ENCODE measurements around the gene KCNJ9.

KCNJ9 gene

DNA sequence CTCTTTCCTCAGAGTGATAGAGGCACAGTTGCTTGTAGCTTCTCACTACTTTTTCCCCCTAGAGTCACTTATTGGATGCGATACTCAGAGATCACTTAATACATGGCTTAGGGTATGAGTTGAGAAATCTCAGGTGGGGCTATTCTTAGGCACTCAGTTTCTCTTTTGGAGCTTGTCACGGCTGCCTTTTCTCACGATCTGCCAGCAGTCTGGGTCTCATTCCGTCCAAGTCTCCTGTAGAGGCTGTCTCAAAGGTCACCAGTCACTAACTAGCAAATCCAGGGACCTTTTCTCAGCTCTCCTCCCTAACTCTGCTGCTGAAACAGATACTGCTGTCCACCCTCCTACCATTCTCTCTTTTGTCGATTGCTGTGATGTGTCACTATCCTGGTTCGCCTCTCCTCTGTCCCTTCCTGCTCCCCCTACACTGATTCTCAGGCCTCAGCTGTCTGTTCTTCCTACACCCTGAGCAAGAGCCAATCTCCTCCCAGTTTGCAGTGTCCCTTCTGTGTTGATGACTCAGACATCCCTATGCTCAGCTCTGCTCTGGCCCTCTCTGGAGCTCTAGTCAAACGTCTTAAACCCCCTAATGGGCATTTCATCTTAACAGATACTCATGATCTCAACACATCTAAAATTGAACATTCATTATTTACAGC lies 46.7 kb downstream of the KCNJ9 start:
- DNase-seq (no peak), ATAC-seq (replicated peaks) (no peak)
- peaks cover 30 to 36% of the 10 kb centered on the region in 2 donors for H3K27me3 Mint-ChIP-seq

DNA sequence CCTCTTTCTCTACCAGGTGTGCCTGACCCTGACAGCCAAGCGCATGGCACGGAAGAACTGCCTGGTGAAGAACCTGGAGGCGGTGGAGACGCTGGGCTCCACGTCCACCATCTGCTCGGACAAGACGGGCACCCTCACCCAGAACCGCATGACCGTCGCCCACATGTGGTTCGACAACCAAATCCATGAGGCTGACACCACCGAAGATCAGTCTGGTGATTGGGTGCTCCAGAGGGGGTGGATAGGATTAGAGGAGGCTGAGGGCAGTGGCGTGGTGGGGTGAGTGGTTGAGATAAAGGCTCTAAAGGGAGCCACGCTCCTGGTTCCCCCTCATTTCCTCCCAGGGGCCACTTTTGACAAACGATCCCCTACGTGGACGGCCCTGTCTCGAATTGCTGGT lies 47.3 kb downstream of the KCNJ9 start:
- H3K27ac Mint-ChIP-seq, result no peak overlapping the region
- no peaks in the 10 kb centered on the region for H3K36me3 Mint-ChIP-seq
- peaks cover 26 to 39% of the 10 kb centered on the region in 2 donors for H3K27me3 Mint-ChIP-seq
- H3K4me1 Mint-ChIP-seq, result no peaks in the 10 kb centered on the region
- H3K4me3 Mint-ChIP-seq, result no peak overlapping the region
- H3K9me3 Mint-ChIP-seq, result no peaks in the 10 kb centered on the region
- no peak for ATAC-seq (replicated peaks)
- no peak for DNase-seq

More for the DNA sequence above, 46.7 kb downstream of the KCNJ9 start:
- no peak overlapping the region for H3K27ac Mint-ChIP-seq
- no peaks in the 10 kb centered on the region for H3K36me3 Mint-ChIP-seq
- H3K4me1 Mint-ChIP-seq, result no peaks in the 10 kb centered on the region
- no peaks in the 10 kb centered on the region for H3K9me3 Mint-ChIP-seq
- H3K4me3 Mint-ChIP-seq, result no peak overlapping the region

- ATAC-seq (replicated peaks) (no peak), DNase-seq (no peak)
- Mint-ChIP-seq H3K27ac (no peak overlapping the region), H3K4me3 (no peak overlapping the region), H3K27me3 (peaks cover 30 to 43% of the 10 kb centered on the region in 2 donors), H3K36me3 (no peaks in the 10 kb centered on the region), H3K4me1 (no peaks in the 10 kb centered on the region), H3K9me3 (no peaks in the 10 kb centered on the region)
Observed at GRCh38 chr1:160129046-160129445, 47.7 kb downstream of the KCNJ9 start.

DNA sequence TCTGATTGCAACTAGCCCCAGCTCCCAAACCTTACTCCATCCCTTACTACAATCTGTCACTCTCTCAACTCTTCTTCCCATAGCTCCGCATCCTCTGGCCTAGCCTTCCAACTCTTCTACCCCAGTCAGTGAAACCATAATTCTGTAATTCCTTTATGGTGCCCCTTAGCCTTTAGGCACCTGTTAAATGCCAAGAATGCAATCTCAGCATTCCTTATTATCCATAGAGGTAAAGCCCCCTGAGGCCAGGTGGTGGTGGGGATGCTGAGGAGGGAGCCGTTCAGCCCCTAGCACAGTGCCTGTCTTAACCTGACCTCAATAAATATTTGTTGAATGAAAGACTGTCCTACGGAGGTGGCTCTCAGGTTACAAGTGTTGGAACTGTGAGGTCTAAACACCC lies 48.2 kb downstream of the KCNJ9 start:
- H3K27me3 Mint-ChIP-seq, result peaks cover 33 to 49% of the 10 kb centered on the region in 2 donors
- DNase-seq, result no peak
- H3K9me3 Mint-ChIP-seq, result no peaks in the 10 kb centered on the region
- H3K36me3 Mint-ChIP-seq, result no peaks in the 10 kb centered on the region
- H3K4me3 Mint-ChIP-seq, result no peak overlapping the region
- H3K4me1 Mint-ChIP-seq, result no peaks in the 10 kb centered on the region
- no peak overlapping the region for H3K27ac Mint-ChIP-seq
- no peak for ATAC-seq (replicated peaks)

GRCh38 chr1:160129966-160130365 lies 48.6 kb downstream of the KCNJ9 start:
- Mint-ChIP-seq H3K4me3 (no peak overlapping the region), H3K27ac (no peak overlapping the region), H3K9me3 (no peaks in the 10 kb centered on the region), H3K27me3 (peaks cover 36 to 53% of the 10 kb centered on the region in 2 donors), H3K4me1 (no peaks in the 10 kb centered on the region), H3K36me3 (no peaks in the 10 kb centered on the region)
- ATAC-seq (replicated peaks) (no peak), DNase-seq (no peak)

DNA sequence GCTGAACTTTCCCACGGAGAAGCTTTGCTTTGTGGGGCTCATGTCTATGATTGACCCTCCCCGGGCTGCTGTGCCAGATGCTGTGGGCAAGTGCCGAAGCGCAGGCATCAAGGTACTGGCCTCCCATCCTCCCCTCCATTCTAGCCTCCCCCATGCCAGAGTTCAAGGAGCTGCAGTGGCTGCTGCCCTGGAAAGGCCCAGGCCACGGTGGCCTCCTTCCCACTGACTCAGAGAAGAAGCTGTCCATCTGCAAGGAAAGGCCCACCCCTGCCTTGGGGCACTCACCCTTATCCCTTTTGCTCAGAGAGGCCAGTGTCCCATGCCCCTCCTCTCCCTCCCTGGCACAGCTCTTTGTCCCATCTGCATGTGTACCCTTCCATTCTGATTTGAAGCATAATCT lies 49.1 kb downstream of the KCNJ9 start:
- H3K4me3 Mint-ChIP-seq, result no peak overlapping the region
- H3K27me3 Mint-ChIP-seq, result peaks cover 39 to 55% of the 10 kb centered on the region in 2 donors
- no peaks in the 10 kb centered on the region for H3K4me1 Mint-ChIP-seq
- H3K36me3 Mint-ChIP-seq, result no peaks in the 10 kb centered on the region
- ATAC-seq (replicated peaks), result no peak
- no peaks in the 10 kb centered on the region for H3K9me3 Mint-ChIP-seq
- no peak overlapping the region for H3K27ac Mint-ChIP-seq
- DNase-seq, result no peak

GRCh38 chr1:160130939-160131338 lies 49.6 kb downstream of the KCNJ9 start:
- Mint-ChIP-seq H3K27me3 (peaks cover 39 to 59% of the 10 kb centered on the region in 2 donors), H3K4me3 (no peak overlapping the region), H3K9me3 (no peaks in the 10 kb centered on the region), H3K36me3 (no peaks in the 10 kb centered on the region), H3K27ac (no peak overlapping the region), H3K4me1 (no peaks in the 10 kb centered on the region)
- no peak for ATAC-seq (replicated peaks)
- DNase-seq, result no peak

- ATAC-seq (replicated peaks) (no peak), DNase-seq (no peak)
- peaks cover 39 to 70% of the 10 kb centered on the region in 2 donors for H3K27me3 Mint-ChIP-seq
- H3K9me3 Mint-ChIP-seq, result no peaks in the 10 kb centered on the region
- H3K36me3 Mint-ChIP-seq, result no peaks in the 10 kb centered on the region
- H3K4me1 Mint-ChIP-seq, result no peaks in the 10 kb centered on the region
- H3K4me3 Mint-ChIP-seq, result no peak overlapping the region
- H3K27ac Mint-ChIP-seq, result no peak overlapping the region
Observed at GRCh38 chr1:160131803-160132565, 50.6 kb downstream of the KCNJ9 start.

DNA sequence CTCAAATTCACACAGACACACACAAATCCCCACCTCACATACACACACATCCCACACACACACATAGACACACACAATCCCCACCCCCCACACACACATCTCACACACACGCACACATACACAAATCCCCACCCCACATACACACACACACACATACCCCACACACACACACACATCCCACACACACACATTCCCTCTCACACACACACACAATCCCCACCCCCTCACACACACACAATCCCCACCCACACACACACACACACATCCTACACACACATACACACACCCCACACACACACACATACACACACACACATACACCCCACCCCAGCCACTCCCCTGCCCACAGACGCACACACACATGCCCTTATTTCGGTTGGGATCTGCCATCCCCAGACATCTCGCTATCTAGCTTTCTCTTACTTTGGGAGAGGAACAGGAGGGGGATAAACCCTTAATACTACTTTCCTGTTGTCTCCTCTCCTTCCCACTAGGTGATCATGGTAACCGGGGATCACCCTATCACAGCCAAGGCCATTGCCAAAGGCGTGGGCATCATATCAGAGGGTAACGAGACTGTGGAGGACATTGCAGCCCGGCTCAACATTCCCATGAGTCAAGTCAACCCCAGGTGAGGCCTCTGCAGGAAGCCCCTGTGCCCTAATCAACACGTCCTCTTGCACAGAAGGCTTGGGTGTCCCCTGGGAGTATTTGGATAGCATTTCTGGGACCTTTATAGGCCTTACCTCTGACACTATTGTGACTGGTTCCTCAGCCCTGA lies 52.8 kb downstream of the KCNJ9 start:
- no peaks in the 10 kb centered on the region for H3K4me1 Mint-ChIP-seq
- ATAC-seq (replicated peaks) (no peak), DNase-seq (no peak)
- no peaks in the 10 kb centered on the region for H3K36me3 Mint-ChIP-seq
- no peaks in the 10 kb centered on the region for H3K9me3 Mint-ChIP-seq
- peaks cover 37 to 72% of the 10 kb centered on the region in 2 donors for H3K27me3 Mint-ChIP-seq
- no peak overlapping the region for H3K27ac Mint-ChIP-seq
- no peak overlapping the region for H3K4me3 Mint-ChIP-seq

GRCh38 chr1:160134791-160135572 lies 53.6 kb downstream of the KCNJ9 start:
- H3K9me3 Mint-ChIP-seq, result no peaks in the 10 kb centered on the region
- peaks cover 38 to 65% of the 10 kb centered on the region in 2 donors for H3K27me3 Mint-ChIP-seq
- no peaks in the 10 kb centered on the region for H3K36me3 Mint-ChIP-seq
- no peak overlapping the region for H3K4me3 Mint-ChIP-seq
- peak in 1 of 2 donors; percentile 33 for ATAC-seq (replicated peaks)
- no peak for DNase-seq
- H3K4me1 Mint-ChIP-seq, result no peaks in the 10 kb centered on the region
- no peak overlapping the region for H3K27ac Mint-ChIP-seq

DNA sequence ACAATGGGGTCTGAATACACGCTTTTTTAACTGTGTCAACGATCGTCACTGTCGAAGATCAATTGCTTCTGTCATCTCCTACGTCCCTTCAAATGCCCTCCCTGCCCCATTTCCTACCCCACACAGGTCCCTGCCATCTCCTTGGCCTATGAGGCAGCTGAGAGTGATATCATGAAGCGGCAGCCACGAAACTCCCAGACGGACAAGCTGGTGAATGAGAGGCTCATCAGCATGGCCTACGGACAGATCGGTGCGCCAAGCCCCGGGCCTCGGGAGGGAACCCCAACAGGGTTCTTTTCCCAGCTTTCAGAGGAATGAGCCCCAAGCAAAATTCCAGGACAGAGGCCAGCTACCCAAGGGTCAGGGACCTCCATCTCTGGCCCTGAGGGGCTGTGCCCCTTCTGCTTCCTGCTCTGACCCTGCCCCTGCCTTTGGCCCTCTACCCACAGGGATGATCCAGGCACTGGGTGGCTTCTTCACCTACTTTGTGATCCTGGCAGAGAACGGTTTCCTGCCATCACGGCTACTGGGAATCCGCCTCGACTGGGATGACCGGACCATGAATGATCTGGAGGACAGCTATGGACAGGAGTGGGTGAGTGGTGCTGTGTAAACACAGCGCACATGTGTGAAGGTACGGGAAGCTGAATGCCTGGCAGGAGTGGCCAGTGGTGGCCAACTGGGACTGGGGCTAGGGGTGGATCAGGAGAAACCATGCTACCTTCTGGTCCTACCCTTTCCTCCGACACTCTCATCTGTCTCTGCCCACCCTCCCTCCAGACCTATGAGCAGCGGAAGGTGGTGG lies 55.0 kb downstream of the KCNJ9 start:
- Mint-ChIP-seq H3K36me3 (no peaks in the 10 kb centered on the region), H3K4me3 (no peak overlapping the region), H3K9me3 (no peaks in the 10 kb centered on the region), H3K27me3 (peaks cover 38 to 58% of the 10 kb centered on the region in 2 donors), H3K4me1 (no peaks in the 10 kb centered on the region), H3K27ac (no peak overlapping the region)
- DNase-seq (no peak), ATAC-seq (replicated peaks) (no peak)

DNA sequence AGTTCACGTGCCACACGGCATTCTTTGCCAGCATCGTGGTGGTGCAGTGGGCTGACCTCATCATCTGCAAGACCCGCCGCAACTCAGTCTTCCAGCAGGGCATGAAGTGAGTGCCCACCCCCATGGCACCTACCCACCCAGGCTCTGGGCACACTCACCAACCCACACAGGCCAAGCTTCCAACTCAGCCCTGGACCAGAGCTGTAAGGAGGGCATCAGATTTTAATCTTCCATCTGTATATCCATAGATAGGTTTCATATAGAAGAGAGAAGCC lies 55.5 kb downstream of the KCNJ9 start:
- H3K4me3 Mint-ChIP-seq, result no peak overlapping the region
- H3K4me1 Mint-ChIP-seq, result no peaks in the 10 kb centered on the region
- no peaks in the 10 kb centered on the region for H3K36me3 Mint-ChIP-seq
- H3K27ac Mint-ChIP-seq, result no peak overlapping the region
- DNase-seq (no peak), ATAC-seq (replicated peaks) (no peak)
- H3K9me3 Mint-ChIP-seq, result no peaks in the 10 kb centered on the region
- H3K27me3 Mint-ChIP-seq, result peaks cover 42 to 61% of the 10 kb centered on the region in 2 donors

DNA sequence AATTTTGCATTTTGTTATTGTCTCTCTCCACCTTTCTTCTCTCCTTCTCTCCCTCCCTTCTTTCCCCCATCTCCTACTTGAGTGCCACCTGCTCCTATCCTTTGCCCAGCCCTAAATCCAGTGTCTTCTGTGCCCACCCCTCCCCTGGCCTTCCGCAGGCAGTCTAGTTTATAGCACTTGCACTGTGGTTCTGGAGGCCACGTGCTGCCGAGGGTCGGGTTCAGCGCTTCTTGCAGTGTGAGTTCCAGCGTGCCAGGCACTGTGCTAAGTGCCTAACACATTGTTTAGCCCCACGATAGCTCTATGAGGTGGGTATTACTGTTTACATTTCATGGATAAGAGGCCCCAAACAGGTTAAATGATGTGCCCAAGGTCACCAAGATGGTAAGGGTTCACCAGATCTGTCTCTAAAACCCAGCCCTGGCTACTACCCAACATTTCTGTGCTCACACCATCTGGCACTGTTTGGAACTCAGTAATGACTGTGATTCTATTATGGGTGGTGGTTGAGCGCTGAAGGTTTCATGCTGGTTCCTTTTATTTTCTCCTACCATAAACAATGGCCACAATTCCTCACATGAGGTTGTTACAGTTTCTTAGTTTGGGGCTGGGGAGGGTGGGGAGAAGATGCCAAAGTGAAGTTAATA lies 56.0 kb downstream of the KCNJ9 start:
- Mint-ChIP-seq H3K27me3 (peaks cover 42 to 61% of the 10 kb centered on the region in 2 donors), H3K4me3 (no peak overlapping the region), H3K4me1 (no peaks in the 10 kb centered on the region), H3K9me3 (no peaks in the 10 kb centered on the region), H3K27ac (no peak overlapping the region), H3K36me3 (no peaks in the 10 kb centered on the region)
- DNase-seq, result no peak
- ATAC-seq (replicated peaks), result no peak

All from stimulated activated naive B cell treated with anti-CD40 and anti-IgM and Interleukin-4, amounts not matched to agents 10 μg/mL and 1 μg/mL and 100 μg/mL, for 72 hours (primary cell).